Measurements from ENCODE around the gene DIS3. TPM values are rescaled to one million over a fixed set of nuclear protein-coding genes. Genes with fewer than 3 reads are reported as not detected.
A peak's percentile ranks its signal among the peaks of the same experiment; 100 is the strongest.

The DIS3 gene
- total and polyA plus RNA-seq, 2 of the 4 experiments (the other 2 are of a cell fraction), result 19.3 to 33.3 TPM

GRCh38 chr13:72823081-72823480, 41.4 kb upstream of the DIS3 start:
- no peak overlapping the region for H2BK20ac ChIP-seq (ENCODE audit: low read depth, low read length)
- intact Hi-C loops (cut with micrococcal nuclease), result no loop called here
- no peak overlapping the region for H4K91ac ChIP-seq (ENCODE audit: insufficient read depth, low read depth, low read length)
- WGBS, 2 experiments (ENCODE audit: extremely low coverage in 2 of 2, insufficient read length in 1 of 2), result no CpG with 5 or more reads among the region's 2 CpGs
- no peak overlapping the region for H2AK9ac ChIP-seq (replicated peaks; ENCODE audit: low read depth, low read length, poor library complexity)
- no peak overlapping the region for H3K9ac ChIP-seq (ENCODE audit: low read depth, low read length)
- no peak overlapping the region for H2BK5ac ChIP-seq (ENCODE audit: low read depth, low read length, poor library complexity, severe bottlenecking)
- H3K4me1 ChIP-seq (ENCODE audit: control insufficient read depth, insufficient read depth, low read length), result no peaks in the 10 kb centered on the region
- CTCF ChIA-PET, result no interaction called here
- dilution Hi-C loops (cut with HindIII; ENCODE audit: low sequenced_read_pairs, unreplicated experiment), result no loop called here
- no peak overlapping the region for H3K14ac ChIP-seq (replicated peaks; ENCODE audit: low read depth, low read length)
- POLR2A ChIA-PET (ENCODE audit: unreplicated experiment), result no interaction called here
- TF ChIP-seq NFE2L2 (IDR thresholded peaks at IDR 0.05; ENCODE audit: low read depth, low read length) (no peak), MAFK (IDR thresholded peaks at IDR 0.05; ENCODE audit: low read depth, low read length) (peak; percentile 34; the same call in 1 of the 2 replicates)
- no peak overlapping the region for H4K5ac ChIP-seq (ENCODE audit: low read depth, low read length)
- no peak overlapping the region for H2BK15ac ChIP-seq (ENCODE audit: low read depth, low read length)
- H3K23ac ChIP-seq (ENCODE audit: low read depth, low read length), result no peak overlapping the region
- no peak overlapping the region for H2BK120ac ChIP-seq (ENCODE audit: low read depth, low read length)
- no peak overlapping the region for H2AFZ ChIP-seq (replicated peaks; ENCODE audit: low read length, poor library complexity)
- no peaks in the 10 kb centered on the region for H3K9me1 ChIP-seq (ENCODE audit: insufficient read depth, low read length)
- H3K18ac ChIP-seq (ENCODE audit: low read depth, low read length), result no peak overlapping the region
- ATAC-seq (ENCODE audit: low read depth), result no peak
- no peak overlapping the region for H4K8ac ChIP-seq (ENCODE audit: low read depth in 2 of 2, low read length in 2 of 2)
- in situ Hi-C loops (cut with MboI; ENCODE audit: low sequenced_read_pairs), result loop anchor here (25.0 kb wide), 1 partner anchor 889 kb away; no protein-coding TSS in a partner anchor
- H2AK5ac ChIP-seq (ENCODE audit: low read depth, low read length), result no peak overlapping the region
- peaks cover 1% of the 10 kb centered on the region; the same call in 1 of the 2 replicates for H3K36me3 ChIP-seq (ENCODE audit: control insufficient read depth, insufficient read depth, low read length)
- H3K4me3 ChIP-seq (ENCODE audit: insufficient read depth, low read depth, low read length), result no peak overlapping the region
- no peaks in the 10 kb centered on the region for H3K9me3 ChIP-seq (ENCODE audit: control insufficient read depth, insufficient read depth, low read length)
- no peaks in the 10 kb centered on the region for H3K27me3 ChIP-seq (ENCODE audit: control insufficient read depth, insufficient read depth, low read length)
- peaks cover 0 to 3% of the 10 kb centered on the region in 2 experiments; a peak in 1 of 4 replicates for H3K79me1 ChIP-seq (ENCODE audit: low read depth in 1 of 2, low read length in 2 of 2)
- BruUV-seq (replicated peaks), result no TSS peak
- H3K4me2 ChIP-seq (ENCODE audit: low read depth, low read length), result no peak overlapping the region
- no peak for DNase-seq
- no peak overlapping the region for H3K27ac ChIP-seq (ENCODE audit: insufficient read depth, low read length)
- H4K20me1 ChIP-seq (ENCODE audit: insufficient read depth, low read length), result no peaks in the 10 kb centered on the region
- H3K56ac ChIP-seq (ENCODE audit: extremely low read depth, insufficient read depth, low read length), result no peak overlapping the region
- no peak overlapping the region for H3K4ac ChIP-seq (ENCODE audit: low read depth, low read length)
